ENCODE results near the gene RFC4. TPM values are rescaled to one million over a fixed set of nuclear protein-coding genes. Genes with fewer than 3 reads are reported as not detected.

Gene RFC4, protein sequence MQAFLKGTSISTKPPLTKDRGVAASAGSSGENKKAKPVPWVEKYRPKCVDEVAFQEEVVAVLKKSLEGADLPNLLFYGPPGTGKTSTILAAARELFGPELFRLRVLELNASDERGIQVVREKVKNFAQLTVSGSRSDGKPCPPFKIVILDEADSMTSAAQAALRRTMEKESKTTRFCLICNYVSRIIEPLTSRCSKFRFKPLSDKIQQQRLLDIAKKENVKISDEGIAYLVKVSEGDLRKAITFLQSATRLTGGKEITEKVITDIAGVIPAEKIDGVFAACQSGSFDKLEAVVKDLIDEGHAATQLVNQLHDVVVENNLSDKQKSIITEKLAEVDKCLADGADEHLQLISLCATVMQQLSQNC
- 41.0 to 61.1 TPM (median 47.8 TPM) in 5 replicates for total RNA-seq (2022; extraction: Qiagen RNA extraction)

DNA sequence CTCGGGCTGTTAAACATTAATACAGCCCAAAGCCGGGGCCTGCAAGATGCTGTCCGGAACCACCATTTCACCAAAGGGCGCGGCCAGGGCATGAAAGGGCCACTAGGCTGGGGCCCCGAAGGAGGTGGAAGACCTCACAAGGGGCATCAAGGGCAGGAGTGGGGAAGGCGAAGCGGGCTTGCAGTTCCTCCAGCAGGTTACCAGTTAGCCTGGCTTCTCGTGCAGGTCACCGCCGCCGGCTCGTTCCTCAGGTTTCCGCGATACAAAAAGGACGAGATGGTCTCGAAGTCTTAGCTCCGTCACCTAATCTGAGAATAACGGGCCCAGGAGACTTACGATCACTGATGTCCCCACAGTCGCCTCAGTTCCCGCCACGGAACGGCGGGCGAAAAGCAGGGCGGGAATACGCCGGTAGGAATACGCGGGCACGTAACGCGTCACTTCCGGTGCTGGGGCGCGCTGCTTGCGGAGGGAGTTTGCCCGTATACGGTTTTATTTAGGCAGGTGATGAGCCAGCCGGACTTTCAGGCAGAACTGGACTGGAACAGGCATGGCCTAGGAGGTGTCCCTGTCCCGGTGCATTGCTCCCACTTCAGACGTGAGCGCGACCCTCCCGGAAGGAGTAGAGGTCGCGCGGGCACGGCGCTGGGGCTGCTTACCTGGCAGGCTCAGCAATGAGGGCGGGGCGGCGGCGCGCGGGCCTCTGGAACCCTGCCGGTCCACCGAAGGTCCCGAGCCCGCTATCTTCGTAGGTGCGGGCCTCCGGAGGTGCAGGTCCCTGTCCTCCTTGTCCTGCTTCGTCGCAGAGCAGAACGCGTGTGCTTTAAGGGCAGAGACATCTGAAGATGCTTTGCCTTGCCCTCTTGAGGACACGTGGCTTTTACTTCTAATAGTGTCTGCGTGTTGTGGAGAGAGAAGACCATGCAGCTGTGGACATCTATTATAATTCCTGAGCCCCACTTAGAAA is at the start of gene RFC4:
RFC4 (minus strand) TSS at position 394 of the 967 bp plus-strand sequence. CDS start 1,769 bp downstream, outside the sequence.

GRCh38 chr3:186842426-186843038 is 36.2 kb upstream of the RFC4 start, which contains the start of gene ADIPOQ:
TSS of gene ADIPOQ (plus strand) at chr3:186842710. CDS start at chr3:186853059, 10,349 bp downstream.

GRCh38 chr3:186783058-186783730 is 23.1 kb downstream of the RFC4 start, which contains the start of gene EIF4A2:
TSS of gene EIF4A2 (plus strand) at chr3:186783577. CDS start at chr3:186783611, 34 bp downstream.

Other genes with a start within 250 kb of the RFC4 start
- gene TBCCD1, start 239.1 kb downstream of the RFC4 start, total RNA-seq (2022; extraction: Qiagen RNA extraction): 6.0 to 8.0 TPM (median 6.6 TPM) in 5 replicates
- 48.3 to 54.8 TPM (median 52.8 TPM) in 5 replicates for gene DNAJB11, start 235.8 kb downstream of the RFC4 start, total RNA-seq (2022; extraction: Qiagen RNA extraction)
- 0.09 to 0.13 TPM (median 0.12 TPM) in 4 of 5 replicates, not detected in the other for gene AHSG, start 193.4 kb downstream of the RFC4 start, total RNA-seq (2022; extraction: Qiagen RNA extraction)
- gene FETUB, start 166.1 kb downstream of the RFC4 start, total RNA-seq (2022; extraction: Qiagen RNA extraction): 0.12 to 0.34 TPM (median 0.15 TPM) in 3 of 5 replicates, not detected in the others
- gene HRG, start 140.5 kb downstream of the RFC4 start, total RNA-seq (2022; extraction: Qiagen RNA extraction): not detected in 5 replicates
- gene KNG1, start 89.1 kb downstream of the RFC4 start, total RNA-seq (2022; extraction: Qiagen RNA extraction): 0.06 TPM in 1 of 5 replicates, not detected in the others
- gene EIF4A2, start 22.9 kb downstream of the RFC4 start, total RNA-seq (2022; extraction: Qiagen RNA extraction): 126 to 149 TPM (median 136 TPM) in 5 replicates
- gene ADIPOQ, start 36.2 kb upstream of the RFC4 start, total RNA-seq (2022; extraction: Qiagen RNA extraction): not detected in 5 replicates
- gene ST6GAL1, start 124.0 kb upstream of the RFC4 start, total RNA-seq (2022; extraction: Qiagen RNA extraction): 2.9 to 4.5 TPM (median 3.9 TPM) in 5 replicates